Measurements from ENCODE around the gene HOXB3.

DNA sequence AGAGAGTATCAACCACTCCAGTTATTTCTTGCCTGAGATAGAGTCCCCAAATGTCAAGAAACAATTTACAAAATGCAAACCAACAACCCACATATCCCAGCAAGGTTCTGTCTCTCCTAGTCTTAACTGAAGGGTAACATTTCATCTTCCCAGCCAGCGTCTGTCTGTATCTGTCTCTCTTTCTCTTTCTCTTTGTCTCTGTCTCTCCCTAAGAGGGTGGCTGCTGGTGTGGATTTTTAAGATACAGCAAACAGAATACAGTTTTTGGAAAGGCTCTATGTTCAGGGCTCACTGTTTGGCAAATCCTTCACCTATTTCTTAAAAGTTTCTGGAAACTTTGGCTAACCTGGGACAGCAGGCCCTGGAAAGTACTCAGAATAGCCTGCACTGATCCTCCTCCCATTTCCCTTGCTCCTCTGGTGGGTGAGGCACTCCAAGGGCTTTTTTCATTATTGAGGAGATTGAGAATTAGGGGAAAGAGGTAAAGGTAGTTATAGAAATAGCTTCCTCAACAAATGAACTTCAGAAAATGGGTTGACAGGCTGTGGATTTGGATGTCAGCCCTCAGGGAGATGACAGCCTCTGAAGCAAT is 18.1 kb downstream of the HOXB3 start:
- no peak for TF ChIP-seq CTCF (optimal IDR thresholded peaks at IDR 0.05 in 1 of 3, IDR thresholded peaks at IDR 0.05 in 1 of 3, conservative IDR thresholded peaks at IDR 0.05 in 1 of 3; ENCODE audit: extremely low read depth in 1 of 3, insufficient read depth in 2 of 3, low read length in 3 of 3)
- no peak for TF ChIP-seq EZH2 (IDR thresholded peaks at IDR 0.05; ENCODE audit: low read length)
